ENCODE measurements around the gene CNTNAP2.

The CNTNAP2 gene

DNA sequence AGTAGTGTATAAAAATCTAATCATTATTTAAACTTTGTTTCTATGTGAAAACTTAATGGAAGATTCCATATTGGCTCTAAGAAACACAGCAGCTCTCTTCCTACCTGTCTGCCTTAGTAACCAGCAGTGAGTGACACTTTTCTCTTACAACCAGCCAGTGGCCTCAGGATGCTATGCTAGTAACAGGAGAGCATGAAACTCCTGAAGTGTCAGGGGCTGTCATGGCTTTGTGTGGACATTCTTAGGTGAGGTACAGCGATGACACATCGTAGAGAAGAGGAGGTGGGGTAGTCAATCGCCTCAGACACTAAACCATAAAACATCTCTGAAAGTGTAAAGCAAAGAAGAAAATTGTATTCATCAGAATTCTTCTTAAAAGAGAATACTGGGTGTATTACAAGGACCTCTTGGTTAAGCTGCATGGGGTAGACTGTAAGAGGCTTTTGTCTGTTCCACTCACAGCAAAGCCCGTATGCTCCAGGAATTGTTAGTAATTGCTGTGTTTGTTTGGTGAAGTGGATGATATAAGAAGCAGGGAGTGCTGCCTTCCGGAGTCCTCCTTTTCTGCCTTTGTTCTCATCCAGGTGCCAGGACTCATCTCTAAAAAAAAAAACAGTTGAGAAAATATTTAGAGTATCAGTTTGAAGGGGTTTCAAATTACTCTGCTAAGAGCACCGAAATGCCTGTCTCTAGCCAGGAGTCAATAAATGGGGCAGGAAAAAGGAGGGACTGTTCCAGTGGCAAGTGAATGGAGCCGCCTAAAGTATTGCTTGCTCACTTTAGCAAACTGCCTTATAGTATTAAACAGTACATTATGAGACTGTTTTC, 518.8 kb downstream of the CNTNAP2 start:
- peak; percentile 98 for DNase-seq

DNA sequence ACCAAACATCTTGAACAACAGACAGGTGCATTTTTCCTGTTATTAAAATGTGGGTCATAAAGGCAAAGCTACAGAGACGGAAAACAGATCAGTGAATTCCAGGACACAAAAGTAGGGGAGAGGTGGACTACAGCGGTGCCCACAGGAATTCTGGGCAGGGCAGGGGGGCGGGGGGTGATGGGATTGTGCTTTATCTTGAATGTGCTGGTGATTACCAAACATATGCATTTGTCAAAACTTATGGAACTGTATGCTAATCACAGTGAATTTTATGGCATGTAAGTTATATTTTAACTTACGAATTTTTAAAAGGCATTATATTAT, 519.4 kb downstream of the CNTNAP2 start:
- no peak for DNase-seq

DNA sequence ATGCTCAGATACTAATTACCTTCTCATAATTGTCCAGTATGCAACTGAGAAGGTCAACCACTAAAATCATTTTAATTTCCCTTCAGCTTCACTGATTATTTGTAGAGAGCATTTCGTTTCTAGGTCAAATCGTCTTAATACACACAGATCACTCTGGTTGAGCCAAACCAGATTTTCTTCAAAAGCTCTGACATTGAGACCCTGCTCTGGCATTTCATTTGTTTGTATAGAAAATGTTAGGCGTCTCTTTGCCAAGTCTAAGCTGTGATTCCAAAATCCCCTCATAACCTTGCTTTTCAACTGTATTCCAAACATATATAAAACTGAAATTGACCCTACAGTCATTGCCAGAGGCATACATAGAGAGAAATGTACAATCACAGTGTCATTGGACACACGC, 520.0 kb downstream of the CNTNAP2 start:
- DNase-seq, result no peak

DNA sequence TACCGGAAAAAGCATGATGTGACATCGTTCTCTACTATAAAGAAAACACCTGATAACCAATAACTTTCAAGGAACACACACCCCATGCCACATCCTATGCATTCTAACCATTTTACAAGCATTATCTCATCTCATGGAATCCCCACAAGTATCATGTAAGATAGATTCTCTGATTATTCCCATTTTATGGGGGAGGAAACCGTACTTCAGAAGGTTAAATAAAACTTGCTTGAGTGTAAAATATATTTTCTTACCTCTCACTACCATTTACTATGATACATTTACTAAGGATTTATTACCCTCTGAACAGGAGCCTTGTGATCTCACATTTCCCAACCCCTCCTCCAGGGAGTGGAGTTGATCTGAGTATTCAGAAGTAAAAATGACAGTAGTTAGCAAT, 522.7 kb downstream of the CNTNAP2 start:
- no peak for DNase-seq

DNA sequence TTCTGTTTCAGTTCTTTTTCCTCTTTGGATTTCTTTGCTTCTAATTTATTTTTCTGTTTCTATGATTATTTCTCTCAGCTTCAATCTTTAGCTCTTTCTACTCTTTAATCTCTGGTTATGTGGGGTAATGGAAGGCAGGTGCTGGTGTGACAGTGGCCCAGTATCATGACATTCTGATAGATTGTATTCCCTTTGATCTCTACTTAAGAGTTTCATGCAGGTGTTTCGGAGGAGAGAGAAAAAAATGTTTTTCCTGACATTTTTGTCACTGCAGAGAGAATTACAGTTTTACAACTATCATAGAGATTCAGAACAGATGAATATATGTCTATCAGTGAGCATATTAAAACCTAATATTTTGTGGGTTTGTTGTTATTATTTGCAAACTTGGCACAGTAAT, 524.9 kb downstream of the CNTNAP2 start:
- no peak for DNase-seq

DNA sequence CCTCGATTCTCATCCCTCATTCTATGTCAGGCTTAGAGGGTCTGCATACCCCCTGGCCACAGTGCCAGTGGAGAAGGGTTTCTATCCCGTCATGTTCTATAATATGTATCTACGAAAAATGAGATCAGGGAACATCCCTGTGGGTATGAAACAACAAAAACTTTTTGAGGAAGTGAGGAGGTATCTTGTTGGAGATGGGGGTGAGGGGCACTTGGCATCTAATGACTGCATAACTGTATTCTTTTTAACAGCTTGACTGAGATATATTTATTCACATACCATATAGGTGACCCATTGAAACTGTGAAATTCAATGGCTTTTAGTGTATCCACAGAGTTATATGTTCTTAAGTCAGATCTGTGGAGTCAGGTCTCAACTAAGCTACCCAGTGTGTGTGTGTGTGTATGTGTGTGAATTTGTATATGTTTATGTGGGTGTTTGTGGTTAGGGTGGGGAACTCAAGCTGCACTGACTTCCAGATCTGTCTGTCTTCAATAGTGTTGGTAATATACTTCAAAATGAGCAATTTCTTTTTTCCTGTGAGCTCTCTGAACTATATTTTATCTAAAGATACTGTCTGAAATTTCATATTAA, 528.9 kb downstream of the CNTNAP2 start:
- DNase-seq, result no peak

DNA sequence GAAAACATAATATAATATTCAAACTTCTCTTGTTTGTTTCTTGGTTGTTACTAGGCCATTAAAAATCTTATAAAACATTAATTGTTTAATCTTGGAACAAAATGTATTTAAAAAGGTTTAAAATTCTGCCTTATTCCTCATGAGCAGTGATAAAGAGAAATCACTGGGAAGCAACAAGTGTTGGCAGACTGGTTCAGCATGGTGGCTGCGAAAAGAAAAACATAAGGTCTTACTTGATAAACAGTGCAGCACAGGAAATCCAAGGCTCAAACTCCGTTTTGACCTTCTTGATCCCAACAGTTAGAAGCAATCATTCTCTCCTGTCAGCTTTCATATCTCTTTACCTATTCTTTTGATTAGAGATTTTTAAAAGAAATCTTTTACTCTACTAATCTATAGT, 530.8 kb downstream of the CNTNAP2 start:
- no peak for DNase-seq

DNA sequence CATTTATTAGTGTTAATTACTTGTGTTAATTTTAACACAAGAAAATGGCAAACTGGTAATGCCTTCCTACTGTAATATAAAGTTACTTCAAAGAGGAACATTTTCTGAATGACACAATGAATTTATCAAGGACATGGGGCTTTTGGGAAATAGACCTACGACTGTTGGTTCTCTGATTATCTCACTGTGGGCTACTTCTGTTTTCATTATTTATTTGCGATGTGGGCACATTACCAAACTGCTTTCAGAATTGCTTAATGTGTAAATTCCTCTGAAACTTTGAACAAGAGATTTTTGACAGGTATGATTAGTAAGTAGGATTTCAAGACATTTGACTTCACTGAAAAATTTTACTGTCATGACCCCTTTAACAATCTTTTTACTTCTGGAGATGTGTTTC, 535.6 kb downstream of the CNTNAP2 start:
- no peak for DNase-seq

DNA sequence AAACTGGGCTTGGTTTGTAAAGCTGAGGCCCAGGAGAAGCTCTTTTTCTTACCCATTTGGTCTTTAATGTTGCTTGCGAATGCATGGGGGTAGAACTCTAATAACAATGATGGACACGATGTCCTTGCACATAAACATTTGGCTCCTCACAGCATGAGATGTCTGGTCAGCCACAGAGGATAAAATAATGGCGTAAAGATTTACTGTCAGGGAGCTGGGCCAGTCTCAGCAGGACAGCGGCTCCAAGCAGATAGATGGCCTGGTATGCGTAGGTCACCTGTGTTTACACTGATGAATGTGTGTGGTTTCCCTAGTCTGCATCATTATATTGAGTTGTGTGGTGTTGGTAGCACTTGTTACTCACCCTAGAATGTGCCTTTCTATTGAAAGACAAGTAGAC, 537.4 kb downstream of the CNTNAP2 start:
- DNase-seq, result peak; percentile 95

DNA sequence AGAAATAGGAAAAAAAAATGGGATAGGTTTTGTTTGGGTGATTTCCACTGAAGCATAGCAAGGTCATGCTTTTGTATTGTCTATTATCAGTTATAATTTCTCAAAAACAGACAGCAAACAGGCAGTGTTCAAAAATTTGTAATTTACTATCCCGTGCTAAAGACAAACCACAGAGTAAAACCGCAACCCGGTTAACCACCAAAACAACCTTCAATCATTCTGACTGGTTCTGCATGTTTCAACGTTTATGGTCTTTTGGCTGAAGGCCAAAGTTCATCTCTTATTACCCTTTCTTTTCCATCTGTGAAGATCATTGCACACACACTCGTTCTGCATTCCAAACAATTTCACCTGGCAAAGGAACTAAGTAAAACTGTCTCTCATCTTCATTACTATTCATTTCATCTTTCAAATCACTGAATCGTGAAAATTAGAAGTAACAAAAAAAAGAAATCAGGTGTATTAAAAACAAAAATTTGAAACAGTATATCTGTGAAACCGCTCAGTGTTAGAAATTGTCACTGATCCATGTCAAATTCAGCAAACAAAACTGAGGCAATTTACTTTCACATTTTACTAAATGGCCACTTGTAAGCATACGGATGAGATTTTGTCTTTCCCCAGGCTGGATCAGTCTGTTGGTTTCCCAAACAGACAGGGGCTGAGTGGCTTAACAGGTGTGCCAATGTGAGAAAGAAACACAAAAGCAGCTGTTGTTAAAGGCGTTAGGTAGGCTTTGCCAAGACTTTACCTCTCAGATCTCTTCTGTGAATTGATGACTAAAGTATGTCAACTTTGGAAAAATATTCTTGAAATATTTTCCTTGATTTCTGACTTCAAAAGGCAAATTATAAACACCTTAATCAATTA, 539.6 kb downstream of the CNTNAP2 start:
- peak; percentile 97 for DNase-seq

DNA sequence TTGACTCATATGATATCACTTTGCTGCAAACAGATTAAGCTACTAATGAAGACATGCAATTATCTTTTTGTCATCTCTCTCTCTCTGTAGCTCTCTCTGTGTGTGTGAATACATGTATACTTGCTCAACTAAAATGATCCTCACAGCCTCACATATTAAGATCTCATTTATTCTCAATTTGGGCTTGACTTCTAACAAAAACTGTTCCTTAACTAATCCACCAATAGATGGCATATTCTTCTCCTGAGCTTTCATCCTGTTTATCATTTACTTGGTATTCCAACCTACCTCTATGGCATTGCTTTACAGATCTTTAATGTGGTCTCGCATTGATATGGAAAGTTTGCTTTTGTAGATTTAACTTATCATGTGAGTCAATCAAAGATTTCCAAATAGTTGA, 540.4 kb downstream of the CNTNAP2 start:
- DNase-seq, result peak; percentile 28

DNA sequence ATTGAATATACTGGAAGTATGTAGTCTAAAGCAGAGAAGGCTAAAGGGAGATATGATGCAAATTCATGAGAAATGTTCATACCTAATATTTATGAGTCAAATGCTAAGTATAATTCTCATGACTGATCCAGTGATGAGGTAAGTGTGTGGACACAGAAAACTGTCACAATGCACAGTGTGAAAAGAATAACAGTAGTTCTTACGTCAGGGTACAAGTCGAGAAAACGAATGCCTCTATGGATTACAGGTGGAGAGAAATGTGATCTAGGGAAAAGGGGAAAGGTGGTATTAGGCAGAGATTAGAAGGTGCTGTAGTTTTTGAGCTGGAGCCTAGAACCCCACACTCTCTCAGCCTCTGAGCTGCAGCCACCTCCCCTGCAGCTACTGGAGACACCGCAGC, 542.0 kb downstream of the CNTNAP2 start:
- no peak for DNase-seq

DNA sequence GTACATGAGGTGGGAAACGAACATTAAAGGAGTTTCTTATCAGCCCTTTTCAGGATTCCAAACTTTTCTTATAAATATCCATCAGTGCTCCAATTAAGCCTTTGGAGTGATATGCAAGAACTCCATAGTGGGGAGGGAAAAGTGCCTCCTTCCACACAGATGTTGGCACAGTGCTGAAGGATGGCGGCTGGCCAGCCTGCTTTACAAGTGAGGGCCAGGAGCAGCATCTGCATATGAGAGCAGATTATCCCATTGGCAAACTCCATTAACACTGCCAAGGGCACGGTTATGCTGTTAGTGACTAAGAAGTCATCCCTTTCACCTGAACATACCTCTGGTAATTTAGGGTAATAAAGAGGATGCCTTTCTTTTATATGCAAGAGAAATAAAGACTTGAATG, 543.1 kb downstream of the CNTNAP2 start:
- DNase-seq, result no peak

DNA sequence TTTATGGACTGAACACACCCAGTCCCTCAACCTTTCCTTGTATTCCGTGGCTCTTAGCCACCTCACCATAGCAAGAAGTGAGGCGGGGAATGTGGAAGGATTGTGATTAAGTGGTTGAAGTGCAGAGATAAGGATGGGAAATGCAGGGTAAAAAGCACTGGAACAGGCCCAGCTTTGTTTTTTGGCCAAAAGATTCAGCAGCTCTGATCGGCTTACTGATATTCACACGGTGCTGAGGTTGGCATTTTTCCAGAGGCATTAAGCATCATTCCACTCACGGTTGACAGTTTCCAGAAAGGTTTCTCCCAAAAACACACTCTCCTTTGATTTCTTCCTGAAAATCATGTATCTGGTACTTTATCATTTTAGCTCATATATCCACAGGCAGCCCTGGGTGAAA, 544.2 kb downstream of the CNTNAP2 start:
- DNase-seq, result no peak

DNA sequence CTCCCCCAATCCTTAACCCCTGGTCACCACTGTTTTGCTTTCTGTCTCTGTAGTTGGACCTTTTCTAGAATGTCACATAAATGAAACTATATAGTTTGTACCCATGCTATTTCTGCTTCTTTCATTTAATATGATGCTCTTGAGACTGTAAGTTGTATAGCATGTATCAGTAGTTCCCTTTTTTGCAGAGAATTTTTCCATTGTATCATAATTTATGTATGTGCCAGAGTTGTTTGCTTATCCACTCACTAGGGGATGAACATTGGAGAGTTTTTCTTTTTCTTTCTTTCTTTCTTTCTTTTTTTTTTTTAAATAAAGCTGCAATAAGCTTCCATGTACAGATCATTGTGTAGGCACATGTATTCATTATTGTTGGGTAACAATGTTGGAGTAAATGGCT, 544.8 kb downstream of the CNTNAP2 start:
- no peak for DNase-seq

DNA sequence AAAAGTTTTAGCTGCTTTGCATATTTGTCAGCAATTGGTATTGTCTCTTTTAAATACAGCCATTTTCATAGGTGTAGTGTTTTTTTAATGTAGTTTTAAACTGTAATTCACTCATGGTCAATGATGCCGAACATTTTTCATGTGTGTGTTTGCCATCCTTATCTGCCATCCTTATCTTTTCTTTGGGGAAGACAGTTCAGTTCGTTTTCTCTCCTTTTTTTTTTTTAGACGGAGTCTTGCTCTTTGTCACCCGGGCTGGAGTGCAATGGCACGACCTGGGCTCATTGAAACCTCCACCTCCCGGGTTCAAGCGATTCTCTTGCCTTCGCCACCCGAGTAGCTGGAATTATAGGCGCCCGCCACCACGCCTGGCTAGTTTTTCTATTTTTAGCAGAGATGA, 545.3 kb downstream of the CNTNAP2 start:
- no peak for DNase-seq

DNA sequence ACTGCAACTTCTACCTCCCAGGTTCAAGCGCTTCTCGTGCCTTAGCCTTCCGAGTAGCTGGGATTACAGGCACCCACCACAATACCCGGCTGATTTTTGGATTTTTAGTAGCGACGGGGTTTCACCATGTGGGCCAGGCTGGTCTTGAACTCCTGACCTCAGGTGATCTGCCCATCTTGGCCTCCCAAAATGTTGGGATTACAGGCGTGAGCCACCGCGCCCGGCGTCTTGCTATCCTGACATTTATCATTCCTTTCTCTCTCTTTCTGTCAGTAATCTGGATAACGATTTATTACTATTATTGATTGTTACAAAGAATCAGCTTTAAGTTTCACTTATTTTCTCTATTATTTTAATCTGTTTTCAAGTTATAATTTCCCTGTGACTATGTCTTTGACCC, 548.4 kb downstream of the CNTNAP2 start:
- DNase-seq, result no peak

DNA sequence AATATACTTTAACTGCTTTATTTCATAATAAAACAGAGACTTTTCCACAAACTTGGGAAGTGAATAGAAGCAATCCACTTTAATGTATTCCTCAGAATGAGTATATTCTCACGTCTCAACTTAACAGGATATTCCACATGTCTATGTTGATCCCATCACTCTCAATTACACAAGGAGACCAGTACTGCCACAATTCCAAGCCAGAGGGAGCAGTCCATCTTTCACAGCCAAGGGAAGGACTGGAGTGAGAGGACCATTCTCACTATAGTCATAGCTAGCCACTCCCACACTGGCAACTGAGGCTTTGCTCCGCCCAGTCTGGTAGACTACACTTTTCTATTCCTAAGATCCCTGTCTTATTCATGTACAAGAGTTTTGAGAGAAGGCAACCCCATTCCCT, 553.9 kb downstream of the CNTNAP2 start:
- DNase-seq, result no peak

DNA sequence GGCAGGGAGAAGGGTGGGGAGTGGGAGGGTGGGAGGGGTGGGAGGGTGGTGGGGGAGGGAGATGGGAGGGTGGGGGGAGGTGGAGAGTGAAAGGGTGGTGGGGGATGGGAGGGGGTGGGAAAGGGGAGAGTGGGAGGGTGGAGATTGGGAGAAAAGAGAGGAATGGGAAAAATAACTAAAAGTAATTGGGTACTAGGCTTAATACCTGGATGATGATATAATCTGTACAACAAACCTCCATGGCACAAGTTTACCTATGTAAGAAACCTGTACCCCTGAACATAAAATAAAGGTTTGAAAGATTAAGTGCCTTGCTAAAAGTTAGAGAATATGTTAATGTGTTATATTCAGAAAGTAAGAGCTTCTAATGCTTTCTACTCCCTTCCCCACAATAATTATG, 564.9 kb downstream of the CNTNAP2 start:
- DNase-seq, result no peak

DNA sequence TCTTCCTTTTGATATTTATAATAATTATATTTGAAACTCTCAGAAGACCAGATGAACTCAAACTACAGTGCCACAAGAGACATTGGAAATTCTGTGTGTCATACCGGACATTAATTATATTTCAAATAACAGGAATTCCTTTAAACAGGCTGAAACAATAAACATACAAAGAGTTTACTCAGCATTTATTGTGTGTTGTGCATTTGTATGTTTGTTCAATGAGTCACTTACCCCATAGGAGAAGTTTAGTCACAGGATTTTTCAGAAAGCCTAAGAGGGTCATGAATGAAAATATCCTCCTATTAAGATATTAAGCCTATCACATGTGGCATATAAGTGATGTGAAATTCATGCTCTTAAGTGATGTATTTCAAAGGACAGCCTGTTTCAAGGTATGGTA, 566.8 kb downstream of the CNTNAP2 start:
- DNase-seq, result no peak

DNA sequence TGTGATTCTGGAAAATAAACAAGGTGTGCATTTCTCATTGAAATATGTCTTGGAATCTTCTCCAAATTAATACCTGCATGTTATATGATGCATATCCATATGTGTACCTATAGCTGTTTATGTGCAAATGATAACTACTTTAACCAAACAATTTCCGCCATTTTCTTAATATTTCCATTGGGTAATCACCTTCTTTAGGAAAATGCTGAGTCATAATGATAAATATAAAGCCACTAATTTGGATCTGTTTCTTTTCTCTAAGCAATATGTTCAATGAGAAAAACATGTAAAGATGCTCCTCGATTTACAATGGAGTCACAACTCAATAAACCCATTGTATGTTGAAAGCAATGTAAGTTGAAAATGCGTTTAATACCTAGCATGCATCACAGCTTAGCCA, 574.4 kb downstream of the CNTNAP2 start:
- DNase-seq, result no peak

DNA sequence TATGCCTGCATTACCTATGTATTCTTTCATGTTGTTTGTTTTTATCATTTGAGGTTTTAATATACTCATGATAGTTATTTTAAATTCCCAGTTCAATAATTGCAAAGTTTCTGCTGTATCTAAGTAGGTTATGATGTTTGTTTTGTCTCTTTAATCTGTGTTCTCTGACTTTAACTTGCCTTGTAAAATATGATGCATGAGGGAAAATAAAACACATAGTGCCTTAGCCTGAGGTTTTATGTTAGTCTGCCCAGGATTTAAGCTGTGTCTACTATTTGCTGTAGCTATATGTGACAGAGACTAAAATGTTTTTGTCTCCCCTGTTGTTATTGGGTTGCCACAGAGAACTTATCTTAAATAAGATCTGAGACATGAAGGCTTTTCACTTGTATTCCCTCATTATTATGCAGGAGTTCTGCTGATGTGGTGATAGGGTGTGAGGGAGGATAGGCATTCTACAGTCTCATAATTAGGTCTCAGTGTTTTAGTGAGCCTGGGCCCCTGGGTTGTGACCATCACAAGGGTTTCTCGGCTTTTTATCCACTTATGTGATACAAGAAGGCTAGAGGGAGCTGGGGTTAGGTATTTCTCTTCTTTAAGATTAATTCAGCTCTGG, 582.5 kb downstream of the CNTNAP2 start:
- no peak for DNase-seq

DNA sequence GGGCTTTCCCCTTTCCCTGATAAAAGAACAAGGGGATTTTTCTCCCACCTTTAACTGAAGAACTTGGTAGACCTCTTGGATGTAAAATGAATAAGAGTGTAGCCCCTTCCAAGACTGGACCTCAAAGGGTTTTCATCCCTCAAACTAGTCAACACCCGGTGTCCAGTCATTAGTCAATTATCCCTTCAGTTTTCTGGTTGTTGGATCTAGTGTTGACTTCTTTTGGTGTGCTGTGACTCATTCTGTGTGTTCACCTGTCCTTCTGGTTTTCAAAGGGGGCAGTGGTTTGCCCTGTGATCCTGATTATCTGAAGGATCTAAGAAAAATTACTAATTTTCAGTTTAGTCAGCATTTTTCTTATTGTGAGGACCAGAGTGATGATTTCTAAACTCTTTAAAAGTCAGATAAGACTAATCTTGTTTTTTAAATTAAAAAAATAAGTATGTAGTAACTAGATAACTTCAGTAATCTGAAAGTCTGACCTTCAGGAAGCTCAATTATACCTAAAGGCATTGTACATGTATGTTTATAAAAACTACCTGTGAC, 583.5 kb downstream of the CNTNAP2 start:
- no peak for DNase-seq
